Measurements from ENCODE around the gene LPAR3.
A peak's percentile ranks its signal among the peaks of the same experiment; 100 is the strongest.

The LPAR3 gene

GRCh38 chr1:84899969-84900368 is 7.0 kb upstream of the LPAR3 start:
- peak; percentile 38 for DNase-seq

GRCh38 chr1:84896279-84896678 is 3.3 kb upstream of the LPAR3 start:
- no peak for DNase-seq

GRCh38 chr1:84890566-84890965 is 2.4 kb downstream of the LPAR3 start:
- no peak for DNase-seq

- DNase-seq = no peak
These were observed 3.6 kb downstream of the LPAR3 start for GRCh38 chr1:84889437-84889836.

GRCh38 chr1:84888753-84889152 is 4.3 kb downstream of the LPAR3 start:
- no peak for DNase-seq

- DNase-seq = no peak
These were observed 5.6 kb downstream of the LPAR3 start for GRCh38 chr1:84887261-84887934.

GRCh38 chr1:84885469-84885868 is 7.5 kb downstream of the LPAR3 start:
- no peak for DNase-seq

- no peak for DNase-seq
These were observed 8.2 kb downstream of the LPAR3 start for GRCh38 chr1:84884671-84885389.

- DNase-seq = no peak
These were observed 9.7 kb downstream of the LPAR3 start for GRCh38 chr1:84883286-84883685.

GRCh38 chr1:84877592-84877991 is 15.4 kb downstream of the LPAR3 start:
- no peak for DNase-seq

GRCh38 chr1:84876353-84876752 is 16.7 kb downstream of the LPAR3 start:
- no peak for DNase-seq

- no peak for DNase-seq
These were observed 19.6 kb downstream of the LPAR3 start for GRCh38 chr1:84873366-84873765.

GRCh38 chr1:84872696-84873355 is 20.2 kb downstream of the LPAR3 start:
- no peak for DNase-seq

GRCh38 chr1:84871181-84871580 is 21.8 kb downstream of the LPAR3 start:
- no peak for DNase-seq

GRCh38 chr1:84870591-84870990 is 22.4 kb downstream of the LPAR3 start:
- no peak for DNase-seq

- no peak for DNase-seq
These were observed 23.3 kb downstream of the LPAR3 start for GRCh38 chr1:84869720-84870119.

- DNase-seq = no peak
These were observed 30.2 kb downstream of the LPAR3 start for GRCh38 chr1:84862810-84863251.

GRCh38 chr1:84861988-84862644 is 30.9 kb downstream of the LPAR3 start:
- no peak for DNase-seq

GRCh38 chr1:84861516-84861915 is 31.5 kb downstream of the LPAR3 start:
- DNase-seq = no peak

GRCh38 chr1:84859866-84860265 is 33.1 kb downstream of the LPAR3 start:
- DNase-seq = no peak

- no peak for DNase-seq
These were observed 35.1 kb downstream of the LPAR3 start for GRCh38 chr1:84857906-84858305.

- DNase-seq = no peak
These were observed 36.2 kb downstream of the LPAR3 start for GRCh38 chr1:84856726-84857270.

Data from NCI-H2029 (cell line).